Pulmonary artery endothelial cell (primary cell): ENCODE data around the gene MAS1L. TPM values are rescaled to one million over a fixed set of nuclear protein-coding genes. Genes with fewer than 3 reads are reported as not detected.

Experiments
- DNase-seq: peaks from one replicate; pipeline ENCODE4 v3.0.0-alpha.2; 2011; ENCODE audit warnings: low read depth, low spot score
- total RNA-seq: library from RNA; depleted of rRNA; stranded (reverse); fragments of >200 nt; gene quantifications from 2 replicates; pipeline ENCODE4 v1.2.3, GENCODE V29; 2014

Gene MAS1L
- total RNA-seq, 1 donor from 2014 or later: not detected

DNA sequence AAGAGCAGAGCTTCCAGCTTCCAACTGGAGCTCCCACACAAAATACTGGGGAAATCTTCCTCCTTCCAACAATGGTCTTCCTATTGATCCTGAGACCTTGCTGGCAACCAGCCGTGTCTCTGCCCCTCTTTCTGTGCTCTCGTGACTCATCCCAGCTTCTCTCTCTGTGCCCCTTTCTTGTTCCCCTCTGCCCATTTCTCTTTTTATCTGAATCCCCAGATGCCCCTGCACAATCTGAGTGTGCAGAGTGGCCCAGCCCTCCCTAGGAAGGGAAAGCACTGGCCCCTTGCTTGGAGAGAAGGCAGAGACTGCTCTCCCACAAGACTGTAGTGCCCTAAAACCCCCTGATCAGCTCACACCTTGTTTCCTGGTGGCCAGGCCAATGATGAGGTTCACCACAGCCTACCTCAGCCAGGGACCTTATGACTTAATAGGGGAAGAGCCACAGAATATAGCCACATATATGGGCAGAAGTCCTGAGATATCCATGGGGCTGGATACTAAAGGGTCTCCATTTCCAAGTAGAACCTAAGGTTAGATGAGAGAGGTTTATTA is 23.1 kb upstream of the MAS1L start:
- DNase-seq: no peak

DNA sequence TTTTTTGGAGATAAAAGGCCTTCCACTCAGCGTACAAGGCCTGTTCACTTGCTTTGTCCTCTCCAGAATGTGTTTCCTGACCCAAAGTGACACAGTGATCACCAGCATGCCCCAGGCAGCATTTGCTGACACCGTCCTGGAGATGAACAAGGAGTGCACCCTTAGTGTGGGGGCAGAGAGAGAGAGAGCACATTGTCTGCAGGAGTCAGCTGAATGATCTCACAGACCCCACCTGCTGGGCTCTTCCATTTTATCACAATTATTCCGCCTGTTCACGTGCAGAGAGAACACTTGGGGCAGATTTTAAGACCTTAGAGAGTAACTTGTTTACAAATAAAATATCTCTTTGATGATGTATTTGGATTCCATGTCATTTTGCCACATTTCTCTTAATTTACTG is 22.4 kb upstream of the MAS1L start:
- no peak for DNase-seq

GRCh38 chr6:29509711-29510110 is 22.0 kb upstream of the MAS1L start:
- no peak for DNase-seq

- no peak for DNase-seq
These were observed 21.5 kb upstream of the MAS1L start for GRCh38 chr6:29509239-29509638.

DNA sequence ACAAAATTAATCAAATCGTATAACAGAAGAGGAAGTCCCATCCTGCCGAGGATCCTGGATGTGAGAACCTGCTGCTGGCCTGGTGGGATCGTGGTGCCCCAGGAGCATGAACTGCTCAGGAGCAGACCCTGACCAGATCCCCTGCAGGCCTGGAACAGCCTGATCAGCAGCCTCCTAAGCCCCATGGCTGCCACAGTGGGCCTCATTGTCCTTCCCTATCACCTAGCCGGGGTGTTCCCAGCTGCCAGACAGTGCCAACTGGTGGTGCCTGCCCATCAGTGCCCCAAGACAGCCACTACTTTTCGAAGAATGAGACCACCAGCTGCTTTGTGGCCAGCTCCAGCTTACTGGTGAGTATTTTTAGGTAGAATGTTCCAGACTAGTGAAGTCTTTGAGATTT is 19.6 kb upstream of the MAS1L start:
- no peak for DNase-seq

- DNase-seq: no peak
These were observed 18.8 kb upstream of the MAS1L start for GRCh38 chr6:29506446-29507067.

GRCh38 chr6:29505808-29506207 is 18.1 kb upstream of the MAS1L start:
- DNase-seq: no peak

DNA sequence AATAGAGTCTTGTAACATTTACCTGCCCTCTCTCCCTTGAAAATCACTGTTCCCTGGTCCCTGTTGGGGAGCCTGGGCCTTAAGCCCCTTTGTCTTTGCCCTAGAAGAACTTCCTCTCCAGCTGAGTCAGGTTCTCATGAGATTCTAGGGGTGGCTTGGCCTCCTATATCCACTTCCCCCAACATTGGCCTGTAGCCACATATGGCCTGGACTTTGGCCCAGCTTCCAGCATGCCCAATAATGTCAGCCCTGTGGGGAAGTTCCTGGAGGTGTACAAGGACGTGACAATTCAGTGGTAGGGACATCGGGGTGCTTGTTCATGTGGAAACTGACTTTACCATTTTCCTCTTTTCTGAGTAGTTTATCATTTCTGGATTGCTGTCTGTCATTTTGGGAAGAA is 17.2 kb upstream of the MAS1L start:
- DNase-seq: no peak

DNA sequence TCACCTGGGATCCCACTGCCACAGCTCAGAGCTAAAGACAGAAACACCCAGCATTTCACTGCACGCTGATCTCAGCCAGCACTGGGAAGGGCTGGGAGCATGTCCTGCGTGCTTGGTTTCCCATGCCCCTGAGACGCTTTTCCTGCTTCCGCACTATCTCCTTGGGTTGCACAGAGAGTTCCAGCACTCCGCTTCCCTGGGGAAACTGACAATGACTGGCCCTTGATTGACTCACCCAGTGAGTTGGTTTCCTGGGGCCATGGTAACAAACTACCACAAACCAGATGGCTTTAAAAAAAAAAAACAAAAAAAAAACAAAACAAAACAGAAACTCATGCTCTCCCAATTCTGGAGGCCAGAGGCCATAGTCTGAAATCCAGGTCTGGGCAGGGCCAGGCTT is 14.8 kb upstream of the MAS1L start:
- DNase-seq: peak; percentile 40

DNA sequence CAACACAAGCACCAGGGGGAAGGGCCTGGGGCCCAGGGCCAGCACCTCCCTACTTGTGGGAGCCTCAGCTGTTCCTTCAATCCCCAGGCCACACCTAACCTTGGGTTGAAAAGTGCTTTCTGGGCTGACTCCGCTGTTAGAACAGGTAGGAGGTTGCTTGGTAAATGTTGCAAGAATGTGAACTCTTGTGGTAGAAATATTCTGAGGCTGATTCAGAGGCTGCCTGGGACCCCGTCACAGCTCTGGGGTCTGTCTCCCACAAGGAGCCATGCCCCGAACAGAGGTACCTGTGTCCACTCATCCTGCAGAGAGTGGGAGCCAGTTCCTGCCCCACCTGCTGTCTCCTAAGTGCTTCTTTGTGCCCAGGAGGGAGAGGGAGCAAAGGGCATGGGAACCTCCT is 14.4 kb upstream of the MAS1L start:
- no peak for DNase-seq

- DNase-seq: no peak
These were observed 13.3 kb upstream of the MAS1L start for GRCh38 chr6:29501106-29501505.

GRCh38 chr6:29500594-29500993 is 12.8 kb upstream of the MAS1L start:
- no peak for DNase-seq

DNA sequence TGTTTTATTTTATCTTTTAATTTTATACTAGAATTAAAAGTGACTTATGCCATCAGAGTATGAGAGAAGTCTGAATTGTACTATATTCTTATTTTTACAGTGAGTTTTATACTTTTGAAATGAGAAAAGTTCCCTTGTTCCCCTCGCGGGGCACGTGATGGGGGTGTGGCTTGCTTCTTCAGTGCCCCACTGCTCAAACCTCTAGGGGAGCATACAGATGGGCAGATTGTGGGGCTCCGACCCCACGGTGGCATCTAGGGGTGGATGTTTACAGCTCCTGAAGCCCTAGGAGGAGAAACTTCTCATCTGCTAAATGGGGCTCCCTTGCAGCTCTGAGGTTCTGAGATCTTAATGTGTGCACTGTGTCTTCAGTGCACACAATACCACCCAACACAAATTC is 11.9 kb upstream of the MAS1L start:
- no peak for DNase-seq

DNA sequence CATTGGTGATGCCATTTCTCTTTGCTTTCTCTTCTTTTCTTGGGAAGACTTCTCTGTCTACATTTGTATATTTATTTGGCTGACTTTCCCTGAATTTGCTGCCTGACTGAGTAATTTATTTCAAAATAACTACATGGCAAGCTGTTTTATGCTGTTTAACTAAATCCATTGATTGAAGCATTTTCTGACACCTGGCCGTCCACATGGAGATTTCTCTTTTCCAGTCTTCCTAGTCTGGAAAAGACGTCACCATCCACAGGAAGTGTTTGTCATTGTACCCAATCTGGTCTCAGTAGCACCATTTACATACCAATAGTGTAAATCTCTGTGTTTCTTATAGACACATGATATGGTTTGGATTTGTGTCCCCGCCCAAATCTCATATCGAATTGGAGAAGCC is 9.2 kb upstream of the MAS1L start:
- DNase-seq: no peak

DNA sequence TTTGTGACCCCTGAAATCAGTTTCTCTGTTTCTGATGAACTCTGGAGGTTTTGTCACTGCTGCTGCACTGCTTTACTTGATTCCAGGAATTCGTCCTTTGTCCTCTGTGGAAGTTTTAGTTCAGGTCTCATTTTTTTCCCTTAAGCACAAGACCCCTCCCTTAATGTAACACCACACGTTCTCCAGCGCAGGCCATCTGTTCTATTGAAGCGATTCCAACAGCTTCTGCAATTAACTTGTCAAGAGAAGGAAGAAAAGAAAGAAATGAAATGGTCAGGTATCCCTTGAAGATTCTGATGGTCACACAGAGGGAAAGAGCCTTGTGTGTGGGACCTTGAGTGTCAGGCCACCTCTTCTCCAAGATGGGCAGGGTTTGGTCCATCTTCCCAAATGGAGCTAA is 7.8 kb upstream of the MAS1L start:
- no peak for DNase-seq

GRCh38 chr6:29494131-29494530 is 6.4 kb upstream of the MAS1L start:
- DNase-seq: no peak

DNA sequence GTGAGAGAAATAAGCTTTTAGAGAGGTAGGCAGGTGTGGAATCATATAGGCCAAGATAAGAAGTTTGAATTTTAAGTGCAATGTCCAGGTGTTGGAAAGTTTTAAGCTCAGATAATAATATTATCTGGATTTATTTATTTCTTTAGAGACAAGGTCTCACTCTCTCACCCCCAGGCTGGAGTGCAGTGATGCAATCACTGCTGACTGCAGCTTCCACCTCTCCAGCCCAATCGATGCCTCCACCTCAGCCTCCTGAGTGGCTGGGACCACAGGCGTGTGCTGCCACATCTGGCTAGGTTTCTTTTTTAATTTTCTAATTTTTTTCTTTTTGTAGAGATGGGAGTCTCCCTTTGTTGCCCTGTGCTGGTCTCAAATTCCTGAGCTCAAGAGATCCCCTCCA is 5.5 kb upstream of the MAS1L start:
- no peak for DNase-seq

DNA sequence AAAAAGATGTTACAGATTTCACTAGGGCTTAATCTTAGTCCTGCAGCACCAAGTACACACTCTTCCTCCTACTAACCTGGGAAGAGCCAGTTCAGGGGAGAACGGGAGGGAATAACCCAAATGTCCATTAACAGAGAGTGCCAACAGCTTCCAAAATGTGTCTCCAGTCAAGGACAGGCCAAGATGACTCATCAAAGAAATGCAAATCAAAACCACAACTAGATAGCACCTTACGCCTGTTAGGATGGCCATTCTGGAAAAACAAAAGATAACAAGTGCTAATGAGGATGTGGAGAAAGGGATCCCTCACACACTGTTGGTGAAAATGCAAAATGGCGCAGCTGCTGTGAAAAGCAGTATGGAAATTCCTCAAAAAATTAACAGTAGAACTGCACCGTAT is 3.8 kb upstream of the MAS1L start:
- DNase-seq: no peak

DNA sequence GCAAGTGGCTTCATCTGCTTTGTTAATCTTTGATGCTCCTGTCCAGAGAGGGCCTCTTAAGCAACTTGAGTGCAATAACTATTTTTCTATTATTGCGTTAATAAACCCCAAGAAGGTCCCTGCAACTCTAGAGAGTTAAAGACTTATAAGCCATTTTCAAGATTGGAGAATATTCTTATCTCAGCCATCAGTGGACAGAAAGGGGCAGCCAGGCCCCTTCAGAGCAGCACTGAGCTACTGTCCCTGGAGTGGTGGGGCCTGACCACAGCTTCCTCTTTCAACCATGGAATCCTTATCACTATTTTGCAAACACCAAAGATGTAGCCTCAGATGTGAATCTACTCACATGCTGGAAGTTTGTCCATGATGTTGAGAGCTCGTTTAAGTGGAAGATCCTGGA is 2.8 kb upstream of the MAS1L start:
- no peak for DNase-seq

- DNase-seq: no peak
These were observed 2.3 kb upstream of the MAS1L start for GRCh38 chr6:29490055-29490454.

- DNase-seq: no peak
These were observed 1.5 kb upstream of the MAS1L start for GRCh38 chr6:29489286-29489685.

DNA sequence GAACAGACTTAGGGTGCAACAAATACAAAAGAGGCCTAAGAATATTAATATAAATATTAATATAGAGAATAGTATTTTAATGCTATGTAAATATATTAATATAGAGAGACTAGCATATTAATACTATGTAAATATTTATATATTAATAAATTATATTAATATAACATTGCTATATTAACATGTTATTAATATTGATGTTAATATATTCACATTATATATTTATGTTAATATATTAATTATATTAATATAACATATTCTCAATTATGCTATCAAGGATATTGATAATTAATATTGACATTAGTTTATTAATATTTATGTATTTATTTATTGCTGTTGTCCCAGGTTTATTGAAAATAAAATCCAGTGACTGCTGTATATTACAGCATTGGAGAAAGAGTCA is 1.1 kb upstream of the MAS1L start:
- DNase-seq: no peak

DNA sequence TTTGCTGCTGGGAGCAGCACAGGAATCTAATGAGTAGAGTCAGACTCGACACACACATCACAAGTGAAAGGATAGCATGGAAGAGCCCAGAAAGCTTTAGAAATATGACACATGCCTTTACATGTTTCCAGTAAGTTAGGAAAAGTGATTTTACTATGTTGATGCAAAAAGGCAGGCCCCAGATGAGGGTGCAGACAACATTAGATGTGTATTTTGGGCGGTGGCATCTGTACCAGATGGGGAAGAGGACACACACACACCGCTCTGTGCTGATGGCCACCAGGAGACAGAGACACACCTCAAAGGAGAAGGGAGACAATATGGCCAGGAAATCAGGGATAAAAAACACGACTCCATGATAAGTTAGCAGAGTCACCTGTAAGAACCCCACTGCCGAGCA is 625 bp downstream of the MAS1L start:
- no peak for DNase-seq

DNA sequence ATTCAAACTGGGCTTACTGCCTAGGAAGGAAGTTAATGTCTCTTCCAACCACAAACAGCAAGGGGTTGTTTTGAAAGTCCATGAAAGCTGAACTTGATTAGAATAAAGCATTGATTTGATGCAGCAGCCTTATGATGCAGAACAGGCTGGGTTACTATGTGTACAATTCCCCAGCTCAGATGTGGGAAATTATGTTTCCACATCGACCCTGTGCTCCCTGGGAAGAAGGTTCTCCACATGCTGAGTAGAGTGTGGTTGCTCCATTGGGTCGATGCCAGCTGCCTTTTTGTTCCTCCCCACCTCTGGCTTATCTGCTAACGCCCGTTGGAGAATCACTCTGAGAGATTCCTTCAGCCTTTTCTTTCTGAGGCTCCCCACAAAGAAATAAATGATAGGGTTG is 1.2 kb downstream of the MAS1L start:
- DNase-seq: no peak
